Gastrocnemius medialis (tissue), 4 donors: ENCODE results near the gene PLD5. TPM values are rescaled to one million over a fixed set of nuclear protein-coding genes. Genes with fewer than 3 reads are reported as not detected.
"Not testable (repeated sequence)": the region's sequence is repeated elsewhere in the genome, so short reads cannot be mapped to it uniquely, and the experiment has no call there.

ENCODE experiments used
- ATAC-seq, 2 donors: fragments of 150-250 bp; one replicate each; pipeline ENCODE4 v1.9.1; 2016
- DNase-seq, 2 donors: peaks; one replicate each; pipeline ENCODE4 v3.0.0-alpha.2; 2019
- H3K27ac ChIP-seq, 4 donors: fragments of 200-600 bp; sonication (generic); 1 replicate in 1 of 4; 2 replicates in 3 of 4; pipeline ENCODE4 v1.5.1; 2016 to 2018; ENCODE audit warnings: mild to moderate bottlenecking in 2 of 4, moderate library complexity in 1 of 4
- H3K27me3 ChIP-seq, 3 donors: fragments of 200-600 bp; sonication (generic) in 2 of 3; 1 replicate in 1 of 3; 2 replicates in 2 of 3; pipeline versions ENCODE4 v1.5.1 to v1.6.0; 2016 to 2019; ENCODE audit warnings: mild to moderate bottlenecking in 1 of 3, moderate library complexity in 1 of 3
- H3K36me3 ChIP-seq, 2 donors: fragments of 200-600 bp; sonication (generic) in 1 of 2; one replicate each; pipeline ENCODE4 v1.5.1; 2017 to 2018
- H3K4me1 ChIP-seq, 2 donors: fragments of 200-600 bp; sonication (generic) in 1 of 2; one replicate each; pipeline ENCODE4 v1.5.1; 2016 to 2017; ENCODE audit warnings: mild to moderate bottlenecking in 2 of 2
- H3K4me3 ChIP-seq, 4 donors: fragments of 200-600 bp; sonication (generic) in 3 of 4; 1 replicate in 1 of 4; 2 replicates in 3 of 4; pipeline ENCODE4 v1.5.1; 2016 to 2019; ENCODE audit warnings: mild to moderate bottlenecking in 2 of 4
- H3K9me3 ChIP-seq, 3 donors: fragments of 200-600 bp; sonication (generic) in 2 of 3; 1 replicate in 1 of 3; 2 replicates in 2 of 3; pipeline ENCODE4 v1.5.1; 2016 to 2019
- CTCF ChIP-seq, 5 experiments: fragments of 450-650 bp in 3 of 5; fragments of 200-600 bp in 2 of 5; sonication (generic) in 2 of 5; IDR thresholded peaks in 4 of 5; conservative IDR thresholded peaks in 1 of 5; 1 replicate in 4 of 5; 2 replicates in 1 of 5; pipeline ENCODE4 v1.5.1; 2016 to 2019; ENCODE audit warnings: antibody characterized with exemption in 5 of 5, mild to moderate bottlenecking in 3 of 5, moderate library complexity in 3 of 5
- POLR2A ChIP-seq, 2 donors: fragments of 450-650 bp; IDR thresholded peaks; one replicate each; pipeline ENCODE4 v1.6.1; 2017; ENCODE audit warnings: antibody characterized with exemption in 2 of 2, mild to moderate bottlenecking in 2 of 2, moderate library complexity in 2 of 2
- in situ Hi-C, 4 donors: fragments of 200-750 bp; cut with MboI; loops; one replicate each; pipeline versions ENCODE4 v1.15.0 to v1.8.0; 2017; ENCODE audit warnings: low sequenced_read_pairs in 4 of 4
- intact Hi-C: fragments of 100-400 bp; cut with DNase I; formaldehyde crosslinking; loops from one replicate; pipeline ENCODE4 v1.15.1; 2023; ENCODE audit warnings: low total_unique reads
- total RNA-seq, 4 donors: library from RNA; depleted of rRNA; stranded (reverse); fragments of >200 nt; gene quantifications; one replicate each; pipeline versions ENCODE4 v1.1.0 to v1.2.3, GENCODE V29; 2016

Gene PLD5
- total RNA-seq, 4 donors from 2014 or later = 0.04 TPM; not detected in 3

DNA sequence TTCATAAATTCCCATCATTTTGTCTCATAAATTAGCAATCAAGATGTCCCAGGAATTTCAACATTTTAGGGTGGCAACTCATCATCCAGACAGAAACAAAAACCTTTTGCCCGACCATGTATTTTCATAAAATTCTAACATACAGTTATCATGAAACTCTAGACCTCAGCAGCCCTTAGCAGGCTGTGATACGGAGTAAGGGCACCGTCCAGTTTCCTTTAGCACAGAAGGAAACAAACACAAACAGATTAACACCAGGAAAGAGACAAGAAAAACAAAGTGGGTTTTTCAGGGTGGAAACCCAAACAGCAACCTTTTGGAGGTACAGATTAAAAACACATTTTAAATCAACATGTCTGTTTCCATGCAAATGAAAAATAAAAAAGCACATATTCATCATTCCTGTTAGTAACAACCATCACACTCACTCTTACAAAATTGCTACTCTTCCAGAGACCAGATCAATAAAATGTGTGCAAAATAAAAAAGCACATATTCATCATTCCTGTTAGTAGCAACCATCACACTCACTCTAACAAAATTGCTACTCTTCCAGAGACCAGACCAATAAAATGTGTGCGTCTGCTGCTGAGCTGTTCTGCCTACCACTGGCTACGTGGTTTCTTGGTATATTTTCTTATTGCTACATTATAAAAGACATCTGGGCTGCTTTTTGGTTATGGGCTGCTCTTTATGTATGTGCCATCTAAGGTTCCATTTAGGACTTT lies 241.6 kb downstream of the PLD5 start:
- in situ Hi-C loops, DNase-seq, intact Hi-C loops, ATAC-seq, H3K27ac ChIP-seq, H3K9me3 ChIP-seq, H3K4me1 ChIP-seq, H3K27me3 ChIP-seq, H3K4me3 ChIP-seq, H3K36me3 ChIP-seq: not testable (repeated sequence)

DNA sequence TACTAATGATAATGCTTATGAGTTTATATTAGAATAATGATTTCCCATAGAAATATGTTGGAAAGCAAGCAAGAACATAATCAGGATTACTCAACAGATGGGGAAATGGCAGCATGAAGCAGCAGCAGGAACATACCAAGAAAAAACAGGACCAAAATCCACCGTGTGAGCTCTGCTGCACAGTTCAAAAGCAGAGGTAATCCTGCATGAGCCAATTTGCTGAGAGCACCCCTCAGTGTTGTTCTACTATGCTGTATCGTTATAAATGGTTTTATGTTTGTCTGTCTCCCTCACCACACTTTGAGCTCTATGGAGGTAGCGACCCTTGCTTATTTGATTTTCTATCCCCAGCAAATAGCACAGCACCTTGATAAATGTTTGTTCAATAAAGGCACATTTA lies 246.1 kb downstream of the PLD5 start:
- ATAC-seq, in situ Hi-C loops, intact Hi-C loops: not testable (repeated sequence)

DNA sequence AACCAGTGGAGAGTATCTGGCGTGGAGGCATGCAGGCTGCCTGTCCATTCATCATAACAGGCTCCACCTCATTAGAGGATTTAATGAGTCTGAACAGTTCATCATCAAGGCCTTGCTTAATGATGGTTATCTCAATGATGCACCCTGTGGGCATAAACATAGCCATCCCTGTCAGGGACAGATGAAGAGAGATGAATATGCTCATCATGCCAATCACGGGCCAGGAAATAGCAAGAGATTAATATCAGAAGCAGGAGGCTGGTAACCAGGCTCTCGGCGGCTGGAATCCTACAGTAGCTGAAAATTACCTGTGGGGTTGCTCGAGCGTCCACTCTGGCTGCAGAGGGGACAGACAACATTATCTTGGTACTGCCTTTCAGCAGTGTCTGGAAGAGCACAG lies 247.7 kb downstream of the PLD5 start:
- H3K4me3 ChIP-seq, H3K27me3 ChIP-seq, intact Hi-C loops, H3K27ac ChIP-seq, in situ Hi-C loops, H3K4me1 ChIP-seq, DNase-seq, ATAC-seq, H3K36me3 ChIP-seq, H3K9me3 ChIP-seq: not testable (repeated sequence)

More for the DNA sequence above, 246.1 kb downstream of the PLD5 start:
- not testable (repeated sequence) for H3K36me3 ChIP-seq, H3K27me3 ChIP-seq, H3K4me1 ChIP-seq, H3K4me3 ChIP-seq, H3K27ac ChIP-seq, H3K9me3 ChIP-seq, DNase-seq

DNA sequence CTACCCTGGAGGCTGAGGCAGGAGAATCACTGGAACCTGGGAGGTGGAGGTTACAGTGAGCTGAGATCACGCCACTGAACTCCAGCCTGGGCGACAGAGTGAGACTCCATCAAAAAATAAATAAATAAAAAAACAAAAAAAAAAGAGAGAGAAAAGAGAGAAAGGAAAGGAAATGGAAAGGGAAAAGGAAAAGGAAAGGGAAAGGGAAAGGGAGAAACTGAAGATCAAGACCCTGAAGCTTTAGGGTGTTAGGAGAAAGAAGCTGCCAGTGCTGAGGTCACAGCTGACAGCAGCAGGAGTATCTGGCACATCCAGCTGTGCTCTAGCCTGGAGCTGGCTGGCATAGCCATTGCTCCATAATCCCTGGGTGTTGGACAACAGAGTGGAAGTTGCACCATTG lies 257.5 kb downstream of the PLD5 start:
- H3K9me3 ChIP-seq, H3K36me3 ChIP-seq, H3K4me3 ChIP-seq, H3K27me3 ChIP-seq, DNase-seq, in situ Hi-C loops, ATAC-seq, intact Hi-C loops, H3K4me1 ChIP-seq, H3K27ac ChIP-seq: not testable (repeated sequence)

- H3K27ac ChIP-seq, in situ Hi-C loops, H3K27me3 ChIP-seq, H3K4me3 ChIP-seq, H3K4me1 ChIP-seq, H3K36me3 ChIP-seq, intact Hi-C loops, DNase-seq, ATAC-seq, H3K9me3 ChIP-seq: not testable (repeated sequence)
Measured at GRCh38 chr1:242264419-242264818, 260.1 kb downstream of the PLD5 start.

DNA sequence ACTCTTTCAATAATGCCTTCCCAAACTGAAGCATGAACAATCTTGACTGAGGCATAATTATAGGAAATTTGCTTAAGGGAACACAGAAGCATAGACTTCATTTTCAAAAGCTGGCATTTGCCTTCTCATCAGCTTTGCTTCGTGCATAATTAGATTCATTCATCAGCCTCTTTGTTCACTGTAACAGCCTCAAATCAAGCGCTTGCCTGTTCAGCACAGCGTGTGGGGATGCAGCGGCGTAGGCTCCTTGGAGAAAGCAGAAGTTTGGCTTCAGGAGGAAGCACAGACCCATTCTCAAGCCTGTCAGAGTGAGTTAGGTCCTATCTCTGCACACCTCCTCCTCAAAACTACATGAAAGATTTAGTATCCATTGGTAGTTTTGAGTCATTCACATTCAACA lies 279.2 kb downstream of the PLD5 start:
- no peaks in the 10 kb centered on the region for H3K9me3 ChIP-seq
- ATAC-seq (no peak), DNase-seq (no peak)
- no peaks in the 10 kb centered on the region for H3K4me1 ChIP-seq
- H3K27ac ChIP-seq = no peak overlapping the region
- no peaks in the 10 kb centered on the region for H3K27me3 ChIP-seq
- TF ChIP-seq POLR2A (IDR thresholded peaks at IDR 0.05) (no peak), CTCF (IDR thresholded peaks at IDR 0.05 in 4 of 5, conservative IDR thresholded peaks at IDR 0.05 in 1 of 5) (no peak)
- intact Hi-C loops (no loop called here), in situ Hi-C loops (no loop called here)
- H3K36me3 ChIP-seq = no peaks in the 10 kb centered on the region
- H3K4me3 ChIP-seq = no peak overlapping the region

GRCh38 chr1:242243472-242243871 lies 281.0 kb downstream of the PLD5 start:
- ATAC-seq = no peak
- no peak for DNase-seq
- intact Hi-C loops = no loop called here

More at GRCh38 chr1:242243472-242243871, 281.0 kb downstream of the PLD5 start:
- H3K4me3 ChIP-seq = no peak overlapping the region
- in situ Hi-C loops = no loop called here
- H3K36me3 ChIP-seq = no peaks in the 10 kb centered on the region
- H3K27me3 ChIP-seq = no peaks in the 10 kb centered on the region
- H3K4me1 ChIP-seq = no peaks in the 10 kb centered on the region
- no peak overlapping the region for H3K27ac ChIP-seq
- H3K9me3 ChIP-seq = no peaks in the 10 kb centered on the region
- TF ChIP-seq CTCF (IDR thresholded peaks at IDR 0.05 in 4 of 5, conservative IDR thresholded peaks at IDR 0.05 in 1 of 5) (no peak), POLR2A (IDR thresholded peaks at IDR 0.05) (no peak)
